ENCODE measurements around the gene HMMR.

DNA sequence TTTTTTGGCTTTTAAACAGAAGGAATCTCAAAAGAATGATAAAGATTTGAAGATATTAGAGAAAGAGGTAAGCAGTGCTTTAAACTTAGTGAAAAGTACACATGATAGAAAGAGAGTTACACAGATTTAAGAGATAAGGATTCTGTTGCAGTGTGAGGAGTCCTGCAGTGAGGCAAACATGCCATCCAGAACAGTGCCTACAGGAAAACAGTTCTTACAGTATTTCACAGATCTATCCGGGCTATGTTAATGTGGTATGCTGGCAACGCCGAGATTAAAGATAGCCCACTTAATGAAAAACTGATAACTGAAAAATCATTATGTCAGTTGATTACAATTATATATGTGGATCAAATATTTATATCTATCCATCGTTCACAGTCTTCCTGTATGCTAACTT lies 7.2 kb downstream of the HMMR start:
- TF ChIP-seq CTCF (IDR thresholded peaks at IDR 0.05) = no peak
- no peak for TF ChIP-seq POLR2AphosphoS5 (IDR thresholded peaks at IDR 0.05)
- no peak for TF ChIP-seq POLR2A (IDR thresholded peaks at IDR 0.05)
- TF ChIP-seq EP300 (IDR thresholded peaks at IDR 0.05) = no peak

Measured in gastroesophageal sphincter (tissue), 3 donors.